Right lobe of liver (tissue), 4 donors: ENCODE data around the gene MTAP.

Experiments
- CTCF ChIP-seq, 4 donors: fragments of 200-600 bp in 3 of 4; fragments of 450-650 bp in 1 of 4; IDR thresholded peaks; one replicate each; pipeline versions ENCODE4 v1.5.1 to v1.8.0; 2016 to 2022; ENCODE audit warnings: antibody characterized with exemption in 4 of 4, mild to moderate bottlenecking in 2 of 4
- POLR2A ChIP-seq: fragments of 450-650 bp; IDR thresholded peaks from one replicate; pipeline ENCODE4 v1.6.1; 2017; ENCODE audit warnings: antibody characterized with exemption, mild to moderate bottlenecking
- donor health status: DM: no; HTN: no; CAD: no.
- donor health status: DM: no; HTN: no; CAD: no.
- donor health status: DM: no; HTN: yes; CAD: no.

- TF ChIP-seq CTCF (IDR thresholded peaks at IDR 0.05) (no peak), POLR2A (no peak)
These were observed 81.2 kb downstream of the MTAP start for GRCh38 chr9:21883642-21884041.
